Measurements from ENCODE around the gene CRB2.
A peak's percentile ranks its signal among the peaks of the same experiment; 100 is the strongest.
"Not testable (repeated sequence)": the region's sequence is repeated elsewhere in the genome, so short reads cannot be mapped to it uniquely, and the experiment has no call there.

Gene CRB2

GRCh38 chr9:123331346-123332060, 24.5 kb upstream of the CRB2 start:
- no peak for DNase-seq

- not testable (repeated sequence) for DNase-seq
These were observed 22.8 kb upstream of the CRB2 start for GRCh38 chr9:123333058-123333669.

GRCh38 chr9:123334639-123335038, 21.4 kb upstream of the CRB2 start:
- DNase-seq, result no peak

- peak in 1 of 2 experiments; percentile 70 for DNase-seq
These were observed 20.6 kb upstream of the CRB2 start for GRCh38 chr9:123335193-123335985.

GRCh38 chr9:123335986-123336329, 20.0 kb upstream of the CRB2 start:
- DNase-seq, result peak in 1 of 2 experiments; percentile 18

- no peak for DNase-seq
These were observed 19.5 kb upstream of the CRB2 start for GRCh38 chr9:123336449-123336848.

- DNase-seq, result no peak
These were observed 19.0 kb upstream of the CRB2 start for GRCh38 chr9:123336959-123337358.

- no peak for DNase-seq
These were observed 18.0 kb upstream of the CRB2 start for GRCh38 chr9:123337971-123338370.

GRCh38 chr9:123338710-123339665, 17.0 kb upstream of the CRB2 start:
- DNase-seq, result no peak

- no peak for DNase-seq
These were observed 16.1 kb upstream of the CRB2 start for GRCh38 chr9:123339666-123340510.

- no peak for DNase-seq
These were observed 14.2 kb upstream of the CRB2 start for GRCh38 chr9:123341816-123342215.

- no peak for DNase-seq
These were observed 13.8 kb upstream of the CRB2 start for GRCh38 chr9:123342247-123342646.

- no peak for DNase-seq
These were observed 12.4 kb upstream of the CRB2 start for GRCh38 chr9:123343443-123344191.

GRCh38 chr9:123344192-123344949, 11.6 kb upstream of the CRB2 start:
- DNase-seq, result no peak

GRCh38 chr9:123345567-123345955, 10.4 kb upstream of the CRB2 start:
- no peak for DNase-seq

- DNase-seq, result no peak
These were observed 10.0 kb upstream of the CRB2 start for GRCh38 chr9:123346026-123346425.

GRCh38 chr9:123346826-123347225, 9.2 kb upstream of the CRB2 start:
- no peak for DNase-seq

GRCh38 chr9:123347289-123348060, 8.5 kb upstream of the CRB2 start:
- no peak for DNase-seq

GRCh38 chr9:123348317-123348992, 7.5 kb upstream of the CRB2 start:
- no peak for DNase-seq
